Measurements from ENCODE around the gene CXorf49B.
"Not testable (repeated sequence)": the region's sequence is repeated elsewhere in the genome, so short reads cannot be mapped to it uniquely, and the experiment has no call there.

GRCh38 chrX:71782950-71783299 is 19.8 kb downstream of the CXorf49B start:
- not testable (repeated sequence) for TF ChIP-seq CTCF (IDR thresholded peaks at IDR 0.05 in 8 of 11, conservative IDR thresholded peaks at IDR 0.05 in 3 of 11); POLR2A (IDR thresholded peaks at IDR 0.05)
